ENCODE data around the gene HBS1L. TPM values are rescaled to one million over a fixed set of nuclear protein-coding genes. Genes with fewer than 3 reads are reported as not detected.

HBS1L gene
- polyA plus RNA-seq, 1 donor from 2014 or later: 103 TPM

GRCh38 chr6:134945045-134945444, 109.6 kb downstream of the HBS1L start:
- TF ChIP-seq EZH2 (IDR thresholded peaks at IDR 0.05; ENCODE audit: borderline replicate concordance, insufficient read depth, low read length, poor library complexity, severe bottlenecking) (no peak), MXI1 (conservative IDR thresholded peaks at IDR 0.05; ENCODE audit: poor library complexity, severe bottlenecking) (no peak), TAF1 (IDR thresholded peaks at IDR 0.05; ENCODE audit: low read depth) (no peak), REST (IDR thresholded peaks at IDR 0.05; ENCODE audit: borderline replicate concordance) (no peak), CTCF (IDR thresholded peaks at IDR 0.05; ENCODE audit: poor library complexity, severe bottlenecking) (no peak), SMC3 (conservative IDR thresholded peaks at IDR 0.05; ENCODE audit: poor library complexity) (no peak), POLR2AphosphoS5 (IDR thresholded peaks at IDR 0.05) (no peak), EP300 (conservative IDR thresholded peaks at IDR 0.05; ENCODE audit: poor library complexity, severe bottlenecking) (no peak), RAD21 (conservative IDR thresholded peaks at IDR 0.05) (no peak)
- H3K27me3 ChIP-seq (ENCODE audit: insufficient read depth, low read depth, low read length): no peaks in the 10 kb centered on the region
- H3K4me3 ChIP-seq (ENCODE audit: low read length): no peak overlapping the region
- no peaks in the 10 kb centered on the region for H3K9me2 ChIP-seq (ENCODE audit: insufficient read depth, low read length)
- no peaks in the 10 kb centered on the region for H4K20me1 ChIP-seq (ENCODE audit: insufficient read depth)
- no peak overlapping the region for H3K9ac ChIP-seq (ENCODE audit: low read length)
- H3K9me3 ChIP-seq (ENCODE audit: low read length): no peaks in the 10 kb centered on the region
- no peak overlapping the region for H3K4me2 ChIP-seq (ENCODE audit: low read length)
- H3K27ac ChIP-seq (ENCODE audit: low read length): no peak overlapping the region
- no peak overlapping the region for H2AFZ ChIP-seq (ENCODE audit: low read depth, low read length)
- no peaks in the 10 kb centered on the region for H3K79me2 ChIP-seq (replicated peaks; ENCODE audit: insufficient read depth, low read length)
- no peaks in the 10 kb centered on the region for H3K36me3 ChIP-seq (ENCODE audit: insufficient read depth, low read length)
- no peaks in the 10 kb centered on the region for H3F3A ChIP-seq (ENCODE audit: insufficient read depth, low read length, poor library complexity, severe bottlenecking)

GRCh38 chr6:134943522-134944111, 111.0 kb downstream of the HBS1L start:
- Histone ChIP-seq H3K27me3 (ENCODE audit: insufficient read depth, low read depth, low read length) (no peaks in the 10 kb centered on the region), H3K4me3 (ENCODE audit: low read length) (no peak overlapping the region), H3K9ac (ENCODE audit: low read length) (no peak overlapping the region), H3K4me2 (ENCODE audit: low read length) (no peak overlapping the region), H3K79me2 (replicated peaks; ENCODE audit: insufficient read depth, low read length) (no peaks in the 10 kb centered on the region), H4K20me1 (ENCODE audit: insufficient read depth) (no peaks in the 10 kb centered on the region), H3K27ac (ENCODE audit: low read length) (no peak overlapping the region), H2AFZ (ENCODE audit: low read depth, low read length) (no peak overlapping the region), H3F3A (ENCODE audit: insufficient read depth, low read length, poor library complexity, severe bottlenecking) (no peaks in the 10 kb centered on the region), H3K9me2 (ENCODE audit: insufficient read depth, low read length) (no peaks in the 10 kb centered on the region), H3K9me3 (ENCODE audit: low read length) (no peaks in the 10 kb centered on the region), H3K36me3 (ENCODE audit: insufficient read depth, low read length) (no peaks in the 10 kb centered on the region)
- TF ChIP-seq POLR2AphosphoS5 (IDR thresholded peaks at IDR 0.05) (no peak), RAD21 (conservative IDR thresholded peaks at IDR 0.05) (no peak), TAF1 (IDR thresholded peaks at IDR 0.05; ENCODE audit: low read depth) (no peak), SMC3 (conservative IDR thresholded peaks at IDR 0.05; ENCODE audit: poor library complexity) (no peak), EZH2 (IDR thresholded peaks at IDR 0.05; ENCODE audit: borderline replicate concordance, insufficient read depth, low read length, poor library complexity, severe bottlenecking) (no peak), REST (IDR thresholded peaks at IDR 0.05; ENCODE audit: borderline replicate concordance) (no peak), CTCF (IDR thresholded peaks at IDR 0.05; ENCODE audit: poor library complexity, severe bottlenecking) (no peak), EP300 (conservative IDR thresholded peaks at IDR 0.05; ENCODE audit: poor library complexity, severe bottlenecking) (no peak), MXI1 (conservative IDR thresholded peaks at IDR 0.05; ENCODE audit: poor library complexity, severe bottlenecking) (no peak)
